Activated CD4-positive, alpha-beta T cell treated with anti-CD3 and anti-CD28 coated beads for 48 hours (primary cell): ENCODE measurements around the gene FAM241B.

Experiments
- DNase-seq: peaks from one replicate; pipeline ENCODE4 v3.0.0-alpha.2; 2020

FAM241B gene

GRCh38 chr10:69668721-69669120 is 38.7 kb downstream of the FAM241B start:
- no peak for DNase-seq

GRCh38 chr10:69669409-69669808 is 39.4 kb downstream of the FAM241B start:
- DNase-seq, result no peak

- no peak for DNase-seq
These were observed 43.5 kb downstream of the FAM241B start for GRCh38 chr10:69673521-69673920.

- DNase-seq, result no peak
These were observed 44.7 kb downstream of the FAM241B start for GRCh38 chr10:69674786-69675185.

GRCh38 chr10:69676301-69676700 is 46.3 kb downstream of the FAM241B start:
- DNase-seq, result no peak

GRCh38 chr10:69677985-69678654 is 48.1 kb downstream of the FAM241B start:
- DNase-seq, result no peak

GRCh38 chr10:69679736-69680135 is 49.7 kb downstream of the FAM241B start:
- no peak for DNase-seq

GRCh38 chr10:69680610-69681009 is 50.6 kb downstream of the FAM241B start:
- no peak for DNase-seq

- DNase-seq, result no peak
These were observed 51.4 kb downstream of the FAM241B start for GRCh38 chr10:69681436-69681835.

GRCh38 chr10:69682955-69683474 is 53.0 kb downstream of the FAM241B start:
- DNase-seq, result no peak
